ENCODE results near the gene SOAT1. TPM values are rescaled to one million over a fixed set of nuclear protein-coding genes. Genes with fewer than 3 reads are reported as not detected.

The SOAT1 gene
- polyA plus RNA-seq, 2 of the 4 experiments (the other 2 are of a cell fraction) = 19.0 to 62.1 TPM

- ATAC-seq = peak; percentile 74 to 75
- WGBS (ENCODE audit: missing lambda C conversion rate) = 24% methylated on average over 19 of the region's 28 CpGs
- Histone ChIP-seq H3K4me2 (peak overlapping the region; percentile 81), H3K9me3 (no peaks in the 10 kb centered on the region), H3K27ac (peak overlapping the region; percentile 87 to 94), H3K4me1 (0 out of 3 replicates have a peak, but pooled peaks cover 4% of the 10 kb centered on the region), H3K4me3 (peak overlapping the region; percentile 72)
- ChIA-PET CTCF (interaction anchor here (0.7 to 1.6 kb wide), 5 partner anchors 71 to 245 kb away, joined by 3 to 8 read pairs (median 4); partner anchors contain the start of gene SOAT1), POLR2A (interaction anchor here (1.1 to 1.7 kb wide), 2 partner anchors 72 to 284 kb away, joined by 3 to 12 read pairs; partner anchors contain the start of genes SOAT1 and TOR3A)
- TF ChIP-seq PHF8 (IDR thresholded peaks at IDR 0.05; ENCODE audit: borderline replicate concordance, low read depth) = peak; percentile 4; the same call in 1 of the 2 replicates
- no peak for TF ChIP-seq ZFP36 (IDR thresholded peaks at IDR 0.05; ENCODE audit: borderline replicate concordance, partially characterized antibody)
- FAIRE-seq = no peak
- peak; percentile 7 to 9 for DNase-seq (ENCODE audit: low read depth in 1 of 2, low spot score in 1 of 2)
Observed at GRCh38 chr1:179366093-179366800, 72.7 kb downstream of the SOAT1 start.

GRCh38 chr1:179369751-179370341, 76.2 kb downstream of the SOAT1 start:
- CTCF ChIA-PET = interaction anchor here (0.6 to 5.9 kb wide), 28 partner anchors 10 to 998 kb away, joined by 3 to 44 read pairs (median 4); partner anchors contain the start of gene SOAT1

GRCh38 chr1:179372160-179372559, 78.6 kb downstream of the SOAT1 start:
- no peaks in the 10 kb centered on the region for H3K9me3 ChIP-seq
- TF ChIP-seq CHD4 (IDR thresholded peaks at IDR 0.05; ENCODE audit: borderline replicate concordance) (no peak), ZNF302 (CRISPR knock-in tag; IDR thresholded peaks at IDR 0.05) (no peak), HES2 (IDR thresholded peaks at IDR 0.05) (no peak), HOXB5 (CRISPR knock-in tag; IDR thresholded peaks at IDR 0.05) (no peak), PBX3 (IDR thresholded peaks at IDR 0.05) (no peak), TFCP2L1 (CRISPR knock-in tag; IDR thresholded peaks at IDR 0.05) (no peak), MAZ (IDR thresholded peaks at IDR 0.05; ENCODE audit: borderline replicate concordance, low read depth, low read length) (no peak), HEYL (CRISPR knock-in tag; IDR thresholded peaks at IDR 0.05) (no peak)
- POLR2A ChIA-PET = interaction anchor here (0.6 kb wide), 1 partner anchor 79 kb away, joined by 3 read pairs; the partner anchor contains the start of gene SOAT1
- H3K4me2 ChIP-seq = no peak overlapping the region
- H3K4me3 ChIP-seq = no peak overlapping the region
- H3K27ac ChIP-seq = no peak overlapping the region
- 34% methylated on average over 4 of the region's 4 CpGs for WGBS (ENCODE audit: missing lambda C conversion rate)
- no peaks in the 10 kb centered on the region for H3K4me1 ChIP-seq
- DNase-seq (ENCODE audit: low read depth in 1 of 2, low spot score in 1 of 2) = no peak
- CTCF ChIA-PET = interaction anchor here (0.6 to 5.9 kb wide), 4 partner anchors 120 to 694 kb away, joined by 3 to 44 read pairs (median 12); no protein-coding TSS in a partner anchor
- FAIRE-seq = no peak
- no peak for ATAC-seq

More at GRCh38 chr1:179369751-179370341, 76.2 kb downstream of the SOAT1 start:
- H3K4me3 ChIP-seq = no peak overlapping the region
- FAIRE-seq = no peak
- peak; percentile 62 to 70 for DNase-seq (ENCODE audit: low read depth in 1 of 2, low spot score in 1 of 2)
- 2% methylated on average over 4 of the region's 4 CpGs for WGBS (ENCODE audit: missing lambda C conversion rate)
- H3K4me1 ChIP-seq = 0 out of 3 replicates have a peak, but pooled peaks cover 2% of the 10 kb centered on the region
- POLR2A ChIA-PET = no interaction called here
- TF ChIP-seq CTCF (IDR thresholded peaks at IDR 0.05) (peak; percentile 87), RAD21 (conservative IDR thresholded peaks at IDR 0.05 in 1 of 2, IDR thresholded peaks at IDR 0.05 in 1 of 2) (peak; percentile 80 to 88), SMC3 (IDR thresholded peaks at IDR 0.05) (peak; percentile 88), USF2 (IDR thresholded peaks at IDR 0.05) (no peak)
- no peak overlapping the region for H3K27ac ChIP-seq
- ATAC-seq = peak; percentile 33 to 65; a peak in 5 of 6 replicates
- no peak overlapping the region for H3K4me2 ChIP-seq
- no peaks in the 10 kb centered on the region for H3K9me3 ChIP-seq
